A172 (cell line): ENCODE results near the gene FNDC5. TPM values are rescaled to one million over a fixed set of nuclear protein-coding genes. Genes with fewer than 3 reads are reported as not detected.

Source experiments
- DNase-seq: peaks from one replicate; pipeline ENCODE4 v3.0.0-alpha.2; 2015; ENCODE audit warnings: low spot score
- total RNA-seq: library from RNA; depleted of rRNA; stranded (reverse); fragments of >200 nt; shearing (Covaris generic); gene quantifications from 2 replicates; pipeline ENCODE4 v1.2.3, GENCODE V29; 2014

Gene FNDC5
- total RNA-seq, 1 experiment from 2014 or later = not detected

DNA sequence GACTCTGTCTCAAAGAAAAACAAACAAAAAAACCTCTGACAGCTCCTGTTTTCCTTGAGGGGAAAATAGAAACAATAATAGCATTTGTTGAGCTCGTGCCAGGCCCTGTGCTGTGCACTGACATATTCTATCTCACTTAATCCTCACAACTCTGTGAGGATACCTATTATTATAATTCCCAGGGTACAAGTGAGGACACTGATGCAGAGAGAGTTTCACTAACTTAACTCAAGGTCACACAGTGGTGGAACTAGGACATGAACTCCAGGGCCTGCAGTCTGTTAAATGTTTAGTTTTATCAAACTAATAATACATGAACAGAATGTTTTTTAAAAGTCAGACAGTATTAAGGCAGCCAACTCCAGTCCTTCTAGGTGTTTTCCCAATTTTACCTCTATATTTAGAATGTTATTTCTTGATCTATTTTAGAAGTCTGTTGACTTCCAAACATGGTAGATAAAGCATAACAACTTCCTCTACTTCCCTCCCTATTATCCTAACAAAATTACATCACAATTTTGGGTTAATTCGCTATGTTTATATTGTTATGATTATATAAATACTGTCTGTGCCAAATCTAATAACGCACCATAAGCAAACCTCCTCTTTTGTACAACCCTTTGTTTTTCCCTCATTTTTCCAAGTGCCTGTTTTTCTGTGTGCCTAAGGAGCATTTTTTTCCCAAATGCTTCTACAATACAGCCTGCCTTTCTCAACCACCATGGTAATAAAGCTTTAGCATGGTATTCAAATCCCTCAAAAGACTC is 4.9 kb downstream of the FNDC5 start:
- no peak for DNase-seq

DNA sequence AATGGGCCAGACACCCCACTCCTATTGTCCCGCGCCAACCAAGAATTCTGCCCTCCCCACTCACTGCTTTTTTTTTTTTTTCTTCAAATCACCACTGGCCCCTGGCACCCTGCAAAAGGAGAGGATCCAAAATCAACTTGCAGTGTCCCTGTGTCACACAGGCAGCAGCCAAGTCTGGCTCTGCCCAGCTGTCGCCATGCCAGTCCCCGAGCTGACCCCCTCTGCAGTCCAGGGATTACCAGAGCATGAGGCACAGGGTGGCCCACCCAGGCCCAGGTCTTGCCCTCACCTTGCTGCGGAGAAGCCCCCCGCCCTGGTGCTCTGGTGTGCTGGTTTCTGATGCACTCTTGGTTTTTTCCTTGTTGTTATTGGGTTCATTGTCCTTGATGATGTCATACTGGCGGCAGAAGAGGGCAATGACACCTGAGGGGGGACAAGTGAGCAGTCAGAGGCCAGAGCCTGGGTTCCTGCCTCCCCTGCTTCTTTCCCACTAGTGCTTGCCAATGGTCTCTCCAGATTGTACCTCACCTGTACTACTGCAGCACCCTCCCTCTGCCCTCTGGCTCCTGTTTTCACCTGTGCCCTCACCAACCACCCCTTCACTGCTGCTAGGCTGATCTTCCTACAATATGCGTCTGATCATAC is 6.2 kb downstream of the FNDC5 start:
- no peak for DNase-seq

DNA sequence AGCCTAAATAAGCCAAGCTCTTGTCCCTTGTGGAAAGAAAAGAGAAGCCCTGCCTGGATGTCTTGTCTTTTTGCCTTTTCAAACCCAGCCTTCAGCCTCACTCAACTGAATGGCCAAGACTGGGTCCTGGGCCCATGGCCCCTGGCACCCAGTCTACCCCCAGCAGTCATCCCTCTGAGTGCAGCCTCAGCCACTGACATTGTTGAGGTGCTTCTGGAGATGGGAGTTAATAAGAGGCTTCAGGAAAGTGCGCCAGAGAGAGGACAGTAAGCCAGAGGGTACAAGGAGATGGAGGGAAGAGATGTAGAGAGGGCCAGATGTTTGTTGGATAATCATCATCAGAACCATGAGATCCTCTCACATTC is 6.8 kb downstream of the FNDC5 start:
- DNase-seq = no peak

DNA sequence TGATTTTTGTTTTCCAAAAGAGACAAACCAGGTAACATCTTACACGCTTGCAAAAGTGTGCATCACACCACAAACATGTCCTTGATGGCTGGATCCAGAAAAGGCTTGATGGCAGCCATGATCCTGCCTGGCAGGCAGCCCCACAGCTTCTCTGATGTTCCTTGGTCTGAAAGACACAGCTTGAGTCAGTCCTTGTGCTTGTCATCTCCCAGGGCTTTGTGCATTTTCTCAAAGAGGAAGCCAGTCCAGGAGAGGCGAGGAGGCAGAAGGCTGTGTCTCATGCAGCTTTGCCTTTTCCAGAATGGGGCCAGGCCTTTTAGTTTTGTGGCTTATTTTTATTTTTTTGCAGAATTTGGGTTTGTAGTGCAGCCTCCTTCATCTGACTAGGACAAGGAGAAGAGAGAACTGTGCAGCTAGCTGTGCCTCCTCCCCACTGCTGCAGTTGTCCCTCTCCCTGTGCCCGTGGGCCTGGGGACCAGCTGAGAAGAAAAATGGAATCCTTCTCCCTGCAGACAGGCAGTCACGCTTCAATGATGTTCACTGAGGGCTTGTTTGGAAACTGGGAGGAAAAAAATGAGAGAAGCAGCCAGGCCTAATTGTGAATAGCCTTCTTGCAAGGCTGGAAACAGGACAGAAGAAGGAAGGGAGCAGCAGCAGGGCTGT is 7.4 kb downstream of the FNDC5 start:
- no peak for DNase-seq

DNA sequence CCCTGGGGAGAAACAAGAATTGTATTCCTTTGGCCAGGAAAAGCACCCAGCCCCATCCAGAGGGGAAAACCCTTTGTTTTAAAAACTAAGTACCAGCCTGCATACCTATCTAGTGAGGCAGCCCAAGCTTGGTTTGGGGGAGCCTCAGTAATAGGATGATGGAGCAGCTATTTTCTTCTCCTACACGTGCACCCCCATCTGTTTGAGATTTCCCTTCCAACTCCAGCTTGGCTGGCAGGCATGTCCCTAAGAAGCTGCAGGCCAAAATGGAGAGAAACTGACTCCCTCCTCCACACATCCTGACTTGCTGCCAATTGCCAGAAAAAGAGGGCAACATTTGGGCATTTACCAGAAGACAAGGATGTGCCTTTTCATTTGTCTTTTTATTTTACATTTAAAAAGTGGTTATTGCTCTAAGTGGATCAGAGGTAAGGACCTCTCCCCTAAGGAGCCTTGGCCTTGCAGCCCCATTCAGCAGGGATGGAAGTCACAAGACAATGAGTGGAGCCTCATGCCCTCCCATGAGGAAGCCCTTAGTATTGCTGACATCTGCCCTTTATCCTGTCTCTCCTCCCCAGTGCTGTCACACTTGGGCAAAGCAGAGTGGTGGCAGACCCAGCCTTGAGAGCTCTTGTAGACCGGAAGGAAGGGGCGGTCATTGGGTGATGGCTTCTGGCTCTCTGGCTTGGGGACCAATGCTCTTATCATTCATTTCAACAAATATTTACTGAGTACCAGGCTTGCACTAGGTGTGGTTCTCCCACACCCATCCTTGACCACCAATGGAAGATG is 8.6 kb downstream of the FNDC5 start:
- DNase-seq = peak; percentile 29

DNA sequence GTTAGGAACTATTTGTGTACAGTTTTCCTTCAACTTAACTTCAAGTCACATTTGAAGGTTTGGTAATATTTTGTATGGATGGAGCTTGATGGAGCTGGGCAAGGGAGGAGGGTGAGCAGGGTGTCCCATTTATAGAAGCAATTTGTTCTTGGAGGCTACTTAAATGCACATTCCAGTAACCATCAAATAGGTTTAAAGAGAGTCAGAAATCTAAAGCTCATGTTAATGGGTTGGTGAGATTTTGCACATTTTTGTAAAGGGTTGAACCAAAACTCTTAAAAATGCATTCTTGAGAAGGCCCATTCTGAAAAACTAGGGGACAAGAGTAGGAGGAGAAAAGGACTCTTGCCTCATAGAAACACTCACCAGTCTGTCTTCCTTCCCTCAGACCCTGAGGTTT is 10.1 kb downstream of the FNDC5 start:
- DNase-seq = no peak

DNA sequence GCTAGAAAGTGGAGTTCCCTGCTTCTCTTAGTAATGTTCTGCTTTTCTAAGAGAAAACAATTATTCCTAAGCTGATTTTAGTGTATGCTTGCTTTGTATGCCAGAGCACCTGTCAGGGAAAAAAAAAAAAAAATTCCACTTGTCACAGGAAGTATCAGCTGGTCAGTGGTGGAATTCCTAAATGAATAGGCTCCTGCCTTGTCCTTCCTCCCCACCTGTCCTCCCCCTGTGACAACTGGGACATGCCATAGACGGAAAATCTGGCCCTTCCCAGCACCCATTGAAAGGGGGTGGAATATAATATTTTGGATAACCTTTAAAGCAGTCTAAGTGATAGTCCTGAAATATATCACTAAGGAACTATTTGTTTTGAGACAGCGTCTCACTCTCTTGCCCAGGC is 10.8 kb downstream of the FNDC5 start:
- no peak for DNase-seq

DNA sequence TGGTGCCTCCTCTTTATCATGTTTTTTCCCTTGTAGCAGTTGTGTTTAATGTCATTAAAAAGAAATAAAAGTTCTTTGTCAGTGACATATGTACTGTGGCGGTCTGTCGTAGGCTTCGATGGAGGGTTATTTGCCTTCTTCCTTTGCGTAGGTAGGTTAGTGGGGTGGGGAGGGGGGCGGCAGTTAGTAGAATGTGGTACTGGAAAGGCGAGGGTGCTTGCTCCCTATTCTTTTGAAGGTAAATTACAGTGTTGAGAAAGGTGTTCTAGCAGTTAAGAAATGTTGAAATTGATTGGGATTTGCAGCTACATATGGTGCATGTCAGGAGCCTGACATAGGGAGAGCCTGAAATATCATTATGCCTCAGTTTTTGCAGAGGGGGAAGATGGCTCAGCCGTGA is 11.9 kb downstream of the FNDC5 start:
- DNase-seq = no peak

DNA sequence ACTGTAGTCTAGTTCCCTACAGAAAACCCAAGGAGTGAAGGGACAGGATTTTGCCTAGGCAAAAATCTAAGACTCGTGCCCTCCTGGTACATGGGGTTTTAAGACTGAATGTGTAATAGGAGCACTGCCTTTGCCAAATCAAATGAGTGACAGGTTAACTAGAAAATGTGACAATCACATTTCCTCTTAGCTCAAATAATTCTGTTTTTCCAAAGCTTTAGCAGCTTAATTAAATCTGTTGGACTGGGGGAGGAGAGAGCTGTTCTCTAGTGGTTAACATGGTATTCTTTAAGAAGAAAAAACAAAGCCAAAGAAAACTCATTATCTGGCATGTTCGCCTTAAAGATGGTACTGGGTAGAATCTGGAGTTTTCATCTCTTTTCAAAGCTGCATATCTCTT is 12.6 kb downstream of the FNDC5 start:
- no peak for DNase-seq

DNA sequence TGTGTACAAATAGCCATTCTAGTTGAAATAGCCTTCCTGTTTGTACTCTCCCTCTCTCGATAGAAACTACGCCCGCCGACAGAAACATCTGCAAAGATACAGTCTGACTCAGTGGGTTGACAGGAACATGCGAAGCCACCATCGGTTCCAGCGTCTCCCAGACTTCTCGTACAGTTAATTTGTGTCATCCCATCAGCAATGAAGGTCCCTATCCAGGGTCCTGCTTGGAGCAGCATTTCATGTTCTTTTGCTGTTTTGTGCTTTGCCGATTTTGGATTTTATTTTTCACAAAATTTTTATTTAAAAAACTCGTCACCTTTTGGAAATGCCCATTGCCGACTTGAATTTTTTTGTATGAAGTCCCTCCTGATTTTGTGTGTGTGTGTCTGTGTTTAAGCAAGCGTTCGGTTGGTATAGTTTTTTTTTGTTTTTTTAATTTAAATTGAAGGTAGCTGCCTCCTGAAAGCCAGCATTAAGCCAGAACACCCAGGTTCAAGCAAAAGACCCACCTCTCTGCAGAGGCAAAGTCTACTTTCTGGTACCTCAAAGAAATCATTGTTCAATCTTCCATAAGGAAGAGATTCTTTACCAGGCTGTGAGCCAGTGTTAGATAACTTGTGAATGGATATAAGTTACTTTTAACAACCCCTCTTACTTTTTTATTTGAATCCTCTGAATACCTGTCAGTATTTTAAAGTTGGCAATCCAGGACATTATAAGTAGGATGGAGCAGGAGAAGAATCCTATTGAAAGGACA is 14.7 kb downstream of the FNDC5 start:
- DNase-seq = no peak

DNA sequence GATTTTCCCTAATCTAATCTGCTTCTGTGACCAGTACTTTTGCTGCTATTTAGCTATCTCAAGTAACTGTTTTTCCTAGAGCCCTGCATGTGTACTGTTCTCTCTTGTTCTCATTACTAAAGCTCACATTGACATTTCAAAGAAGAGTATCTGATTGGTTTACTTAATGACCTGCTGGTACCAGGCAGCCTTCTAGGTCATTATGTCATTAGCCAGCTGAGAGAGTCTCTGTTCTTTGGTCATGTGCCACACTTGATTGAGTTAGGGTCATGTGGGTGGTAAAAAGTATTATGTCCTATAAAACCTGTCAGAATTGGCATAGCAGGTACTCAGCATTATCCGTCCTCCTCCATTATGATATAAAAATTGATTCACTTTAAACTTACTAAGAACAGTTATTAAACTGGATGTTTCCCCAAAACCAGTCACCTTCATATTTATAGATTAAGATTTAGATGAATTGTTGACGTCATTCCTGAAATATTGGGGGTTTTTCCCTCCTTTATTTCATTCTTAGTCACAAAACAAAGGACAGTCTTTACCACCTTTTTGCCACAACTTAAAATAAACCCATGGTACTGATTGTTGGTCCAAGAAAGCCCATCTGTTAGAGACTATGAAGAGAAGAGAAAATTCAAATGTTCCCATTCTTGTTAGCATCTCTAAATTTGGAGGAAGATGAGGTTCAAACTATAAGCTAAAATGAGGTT is 22.2 kb downstream of the FNDC5 start:
- DNase-seq = no peak

DNA sequence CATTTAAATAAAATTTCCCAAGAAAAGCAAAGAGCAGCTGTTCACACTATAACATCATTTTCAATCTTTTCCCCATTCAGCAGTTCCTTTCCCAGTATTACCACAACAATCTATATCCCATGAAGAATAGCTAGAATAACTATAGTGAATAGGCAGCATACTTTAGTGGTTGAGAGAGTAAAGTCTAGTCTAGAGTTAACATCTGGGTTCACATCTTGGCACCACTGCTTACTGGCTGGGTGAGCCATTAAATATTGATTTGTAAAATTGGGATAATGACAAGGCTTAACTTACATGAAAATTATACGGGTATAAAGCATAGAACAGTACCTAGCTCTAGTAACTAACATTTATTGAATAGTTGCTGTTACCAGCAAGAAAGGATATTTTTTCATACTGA is 38.8 kb downstream of the FNDC5 start:
- no peak for DNase-seq

DNA sequence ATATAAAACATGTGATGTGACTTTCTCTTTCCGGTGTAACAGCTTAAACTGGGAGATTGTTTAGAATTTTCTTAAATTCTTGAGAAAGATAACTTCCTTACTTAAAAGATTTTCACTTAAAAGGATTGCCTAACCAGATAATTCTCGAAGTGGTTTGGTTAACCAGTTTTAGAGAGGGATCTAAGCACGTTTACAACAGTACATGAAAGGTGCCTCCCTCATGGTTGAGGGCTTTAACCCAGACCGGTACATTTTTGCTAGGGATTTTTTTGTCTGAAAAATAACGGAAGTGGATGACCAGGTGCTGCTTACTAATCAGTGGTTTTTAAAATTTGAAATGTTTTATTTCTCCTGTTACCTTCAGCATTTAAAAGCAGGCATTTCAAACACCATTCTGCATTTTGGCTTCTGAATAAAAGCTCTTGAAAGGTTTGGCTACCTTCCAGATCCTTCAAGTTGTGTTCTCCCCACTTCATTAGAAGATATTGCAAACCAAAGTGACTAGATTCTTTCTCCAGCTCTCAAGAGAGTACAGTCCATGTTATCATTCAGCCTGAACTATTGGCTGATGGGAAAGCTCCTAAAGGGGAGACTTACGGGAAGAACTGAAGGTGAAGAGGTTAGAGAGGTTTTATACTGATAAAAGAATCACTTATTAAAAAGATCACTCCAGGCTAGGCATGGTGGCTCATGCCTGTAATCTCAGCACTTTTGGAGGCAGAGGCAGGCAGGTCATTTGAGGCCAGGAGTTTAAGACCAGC is 40.4 kb downstream of the FNDC5 start:
- no peak for DNase-seq

DNA sequence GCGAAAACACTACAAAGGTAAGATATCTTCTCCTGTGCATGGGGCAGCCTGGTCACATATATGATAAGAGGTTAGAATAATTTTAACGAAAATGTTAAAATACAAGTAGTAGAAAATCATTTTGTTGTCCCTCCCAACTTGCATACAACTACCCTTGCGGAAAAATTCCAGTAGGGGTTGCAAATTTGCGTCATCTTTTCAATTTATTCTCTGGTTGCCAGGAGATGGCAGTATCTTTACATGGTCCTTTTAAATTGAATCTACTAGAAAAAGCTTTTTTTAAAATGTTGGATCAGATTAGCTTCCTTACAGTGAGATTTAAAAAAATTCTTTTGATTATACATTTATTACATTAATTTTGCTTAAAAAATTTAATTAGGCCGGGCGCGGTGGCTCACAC is 42.4 kb downstream of the FNDC5 start:
- DNase-seq = no peak

DNA sequence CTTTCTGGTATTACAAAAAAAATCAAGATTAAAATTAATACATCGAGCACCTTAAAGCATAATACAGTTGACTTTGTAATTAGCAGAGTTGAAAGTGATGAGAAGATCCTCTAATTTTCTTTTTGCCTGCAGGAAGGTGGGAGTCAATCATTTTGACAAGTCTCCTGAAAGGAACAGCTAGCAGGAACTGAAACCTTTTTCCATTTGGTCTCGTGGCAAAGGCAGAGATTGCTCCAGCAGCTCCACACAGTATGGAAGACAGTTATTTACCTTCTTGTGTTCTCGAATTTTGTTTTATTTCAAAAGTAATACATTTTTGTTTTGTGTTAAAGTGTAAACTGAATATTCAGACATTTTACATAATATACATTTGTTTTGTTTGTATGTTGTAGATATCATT is 45.5 kb downstream of the FNDC5 start:
- DNase-seq = no peak

DNA sequence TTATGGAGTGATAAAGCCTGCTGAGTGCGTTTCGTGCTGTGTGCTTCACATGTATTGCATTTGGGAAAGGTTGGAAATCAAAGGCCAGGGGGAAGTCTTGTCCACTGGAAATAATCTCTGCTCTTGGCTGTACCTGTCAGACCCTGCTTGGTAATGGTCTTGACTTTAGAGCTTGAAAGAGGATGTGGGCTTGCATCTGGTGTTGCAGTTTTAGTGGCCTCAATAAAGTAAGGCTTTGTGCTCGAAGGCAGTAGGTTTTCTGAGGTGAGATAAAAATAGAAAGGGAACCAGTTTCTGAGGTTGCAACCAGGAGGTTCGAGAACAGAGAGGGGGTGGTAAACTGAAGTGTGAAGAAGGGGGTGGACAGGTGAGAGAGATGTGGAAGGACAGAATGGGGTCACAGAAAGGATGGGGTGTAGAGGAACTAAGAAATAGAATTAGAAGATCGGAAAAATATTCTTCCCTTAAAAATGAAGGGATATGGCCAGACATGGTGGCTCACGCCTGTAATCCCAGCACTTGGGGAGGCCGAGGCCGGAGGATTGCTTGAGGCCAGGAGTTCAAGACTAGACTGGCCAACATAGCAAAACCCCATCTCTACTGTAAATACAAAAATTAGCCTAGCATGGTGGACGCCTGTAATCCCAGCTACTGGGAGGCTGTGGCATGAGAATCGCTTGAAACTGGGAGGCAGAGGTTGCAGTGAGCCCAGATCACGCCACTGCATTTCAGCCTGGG is 51.7 kb downstream of the FNDC5 start:
- DNase-seq = no peak

DNA sequence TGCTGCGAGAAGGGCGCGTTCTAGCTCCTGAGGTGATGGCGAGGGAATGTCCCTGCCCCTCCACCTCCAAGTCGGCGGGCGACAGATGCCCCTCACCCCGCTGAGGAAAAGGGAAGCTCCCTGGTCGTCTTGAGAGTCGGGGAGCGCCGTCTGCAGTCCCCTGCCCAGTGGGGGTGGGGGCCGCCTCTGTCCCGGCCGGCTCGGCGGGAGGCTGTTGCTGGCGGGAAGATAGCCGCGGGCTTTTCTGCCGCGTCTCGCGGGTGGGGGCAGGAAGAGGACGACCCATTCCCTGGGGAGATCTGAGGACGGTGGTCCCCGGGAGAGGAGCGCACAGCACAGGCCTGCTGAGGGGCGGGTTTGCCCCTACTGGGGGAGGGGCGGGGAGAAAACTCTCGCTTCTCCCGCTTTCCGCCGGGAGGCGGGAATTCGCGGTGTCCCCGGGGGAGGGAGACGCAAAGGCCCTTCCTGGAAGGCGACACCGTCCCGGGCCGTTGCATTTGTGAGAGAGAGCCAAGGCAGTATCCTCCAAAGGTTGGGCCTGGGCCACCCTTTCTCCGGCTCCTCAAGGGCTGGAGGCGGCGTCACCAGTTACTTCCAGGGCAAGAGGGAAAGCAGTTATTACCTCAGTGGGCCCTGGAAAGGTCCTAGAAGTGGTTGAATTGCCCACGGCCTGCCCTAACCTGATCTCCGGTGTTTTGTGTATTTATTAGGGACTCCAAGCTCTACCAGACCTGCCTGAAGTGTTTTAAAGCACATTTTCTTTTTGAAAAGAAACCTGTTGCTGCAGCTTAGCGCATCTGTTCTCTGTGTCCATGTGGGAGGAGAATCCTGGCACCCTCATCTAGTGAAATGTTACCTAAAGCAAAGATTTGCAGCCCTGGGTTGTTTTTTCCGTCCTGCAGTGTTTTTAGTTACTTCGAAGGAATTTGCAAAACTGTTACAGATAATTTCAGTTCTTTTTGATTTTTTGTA is 52.6 kb downstream of the FNDC5 start:
- peak; percentile 37 for DNase-seq

DNA sequence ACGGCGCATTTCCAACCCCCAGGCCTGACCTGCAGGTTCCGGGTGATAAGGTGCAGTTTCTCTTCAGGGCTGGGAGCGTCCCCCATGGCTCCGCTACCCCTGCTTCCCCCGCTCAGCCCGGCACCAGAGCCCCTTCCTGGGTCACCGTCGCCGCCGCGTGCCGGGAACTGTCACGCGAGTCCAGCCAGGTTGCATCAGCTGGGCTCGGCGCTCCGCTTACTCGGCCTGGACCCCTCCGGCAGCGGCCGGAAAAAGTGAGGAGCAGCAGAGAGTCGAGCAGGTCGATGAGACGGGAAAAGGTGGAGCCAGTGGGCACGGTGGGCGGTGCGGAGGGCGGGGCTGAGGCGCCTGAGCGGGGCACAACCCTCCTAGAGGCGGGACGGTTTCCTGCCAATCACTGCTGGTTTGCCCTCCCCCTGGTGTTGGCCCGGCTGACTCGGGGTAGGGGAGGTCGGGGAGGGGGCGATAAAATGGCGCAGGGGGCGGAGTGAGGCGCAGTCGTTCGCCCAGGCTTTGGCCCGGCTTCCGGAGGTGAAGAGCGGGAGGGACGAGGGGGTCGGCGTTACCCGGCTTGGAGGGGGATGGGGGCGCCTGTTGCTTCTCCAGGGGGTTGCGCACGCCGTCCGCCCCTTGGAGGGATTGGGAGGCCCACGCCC is 53.4 kb downstream of the FNDC5 start, which contains the start of the genes S100PBP and YARS1:
Gene S100PBP, plus strand, starts transcription at position 495 of the 656 bp plus-strand sequence. CDS start 8,447 bp downstream, outside the sequence.
Gene YARS1, minus strand, starts transcription at position 200 of the 656 bp plus-strand sequence. Its CDS starts 114 bp downstream, at position 86.
- peak; percentile 90 for DNase-seq
